HepG2 (cell line): Measurements from ENCODE around the gene CNNM2. TPM values are rescaled to one million over a fixed set of nuclear protein-coding genes. Genes with fewer than 3 reads are reported as not detected.

Experiments used
- AGO1 ChIP-seq: fragments of 200-400 bp; formaldehyde crosslinking; IDR thresholded peaks from 2 replicates; pipeline ENCODE4 v1.6.1; 2017; ENCODE audit warnings: mild to moderate bottlenecking, low read depth, low read length, moderate library complexity; ENCODE audit not compliant: poor library complexity, severe bottlenecking
- ARNTL ChIP-seq: sonication (generic); formaldehyde crosslinking; IDR thresholded peaks from 2 replicates; pipeline ENCODE4 v1.4.0; 2020; ENCODE audit warnings: mild to moderate bottlenecking, missing genetic modification reagents
- CENPT ChIP-seq: sonication (generic); formaldehyde crosslinking; IDR thresholded peaks from 2 replicates; pipeline ENCODE4 v1.8.0; 2022; ENCODE audit warnings: low read depth, mild to moderate bottlenecking, moderate library complexity, missing genetic modification reagents
- DMAP1 ChIP-seq: IDR thresholded peaks from 2 replicates; pipeline ENCODE4 v1.6.1; 2016
- ELF1 ChIP-seq: sonication (generic); formaldehyde crosslinking; IDR thresholded peaks from 2 replicates; pipeline ENCODE4 v1.4.0; 2020; ENCODE audit warnings: missing genetic modification reagents
- HNF4A ChIP-seq: sonication (generic); formaldehyde crosslinking; IDR thresholded peaks from 2 replicates; pipeline ENCODE4 v1.4.0; 2020; ENCODE audit warnings: missing genetic modification reagents
- HOXA3 ChIP-seq: sonication (generic); formaldehyde crosslinking; IDR thresholded peaks from 2 replicates; pipeline ENCODE4 v1.5.0; 2020; ENCODE audit warnings: missing genetic modification reagents
- JUN ChIP-seq: sonication (generic); formaldehyde crosslinking; IDR thresholded peaks from 2 replicates; pipeline ENCODE4 v1.4.0; 2020; ENCODE audit warnings: mild to moderate bottlenecking, missing genetic modification reagents
- KDM1A ChIP-seq: IDR thresholded peaks from 2 replicates; pipeline ENCODE4 v1.6.1; 2016; ENCODE audit warnings: missing compliant biosample characterization
- PHF8 ChIP-seq: sonication (generic); formaldehyde crosslinking; IDR thresholded peaks from 2 replicates; pipeline ENCODE4 v1.5.0; 2020; ENCODE audit warnings: missing genetic modification reagents
- RFX3 ChIP-seq: IDR thresholded peaks from 2 replicates; pipeline ENCODE4 v1.6.1; 2016; ENCODE audit warnings: missing biosample characterization, missing genetic modification reagents
- SNAPC2 ChIP-seq: sonication (generic); formaldehyde crosslinking; IDR thresholded peaks from 2 replicates; pipeline ENCODE4 v1.8.1; 2022; ENCODE audit warnings: mild to moderate bottlenecking, missing genetic modification reagents
- U2AF1 ChIP-seq: fragments of 200-400 bp; formaldehyde crosslinking; optimal IDR thresholded peaks from 2 replicates; pipeline ENCODE3; 2017; ENCODE audit warnings: mild to moderate bottlenecking, low read depth, low read length
- YEATS2 ChIP-seq: sonication (generic); formaldehyde crosslinking; IDR thresholded peaks from 2 replicates; pipeline ENCODE4 v1.4.0; 2020; ENCODE audit warnings: missing genetic modification reagents, borderline replicate concordance
- ZFP1 ChIP-seq: IDR thresholded peaks from 2 replicates; pipeline ENCODE4 v1.6.1; 2016
- ZFP62 ChIP-seq: sonication (generic); formaldehyde crosslinking; IDR thresholded peaks from 2 replicates; pipeline ENCODE4 v1.4.0; 2020; ENCODE audit warnings: missing genetic modification reagents
- ZNF138 ChIP-seq: sonication (generic); formaldehyde crosslinking; IDR thresholded peaks from 2 replicates; pipeline ENCODE4 v1.5.0; 2020; ENCODE audit warnings: mild to moderate bottlenecking, low read depth, missing genetic modification reagents
- ZNF256 ChIP-seq: sonication (generic); formaldehyde crosslinking; conservative IDR thresholded peaks from 2 replicates; pipeline ENCODE4 v1.4.0; 2020; ENCODE audit warnings: missing genetic modification reagents
- ZNF296 ChIP-seq: sonication (generic); formaldehyde crosslinking; conservative IDR thresholded peaks from 2 replicates; pipeline ENCODE4 v1.5.0; 2020; ENCODE audit warnings: mild to moderate bottlenecking, missing genetic modification reagents
- ZNF354B ChIP-seq: sonication (generic); formaldehyde crosslinking; IDR thresholded peaks from 2 replicates; pipeline ENCODE4 v1.8.0; 2022; ENCODE audit warnings: mild to moderate bottlenecking, missing genetic modification reagents
- ZNF569 ChIP-seq: sonication (generic); formaldehyde crosslinking; IDR thresholded peaks from 2 replicates; pipeline ENCODE4 v1.5.0; 2020; ENCODE audit warnings: mild to moderate bottlenecking, missing genetic modification reagents, moderate library complexity, borderline replicate concordance
- ZNF615 ChIP-seq: sonication (generic); formaldehyde crosslinking; IDR thresholded peaks from 2 replicates; pipeline ENCODE4 v1.5.0; 2020; ENCODE audit warnings: mild to moderate bottlenecking, missing genetic modification reagents, borderline replicate concordance
- polyA plus RNA-seq, 8 experiments: library from polyadenylated mRNA; depleted of rRNA in 3 of 8; stranded (reverse) in 7 of 8; unstranded in 1 of 8; fragments of >200 nt; fragmentation: Illumina TruSeq in 4 of 8; extraction: Trizol in 4 of 8; gene quantifications; 2 replicates each; pipeline versions ENCODE4 v1.2.1 to v1.2.3, GENCODE V29; 2011 to 2016; ENCODE audit warnings: low read depth in 4 of 8, missing spikeins in 1 of 8, mixed read lengths in 1 of 8; ENCODE audit not compliant: insufficient read depth in 1 of 8
- total RNA-seq, 5 experiments: library from RNA; depleted of rRNA; stranded (reverse); fragments of >200 nt; fragmentation: Illumina TruSeq; extraction: Trizol; gene quantifications; 2 replicates each; pipeline ENCODE4 v1.2.3, GENCODE V29; 2016; ENCODE audit warnings: low read depth in 1 of 5
- TF ChIP-seq, protein P1 (sequence below): sonication (generic); formaldehyde crosslinking; IDR thresholded peaks from 2 replicates; pipeline ENCODE4 v1.4.0; 2020; ENCODE audit warnings: missing genetic modification reagents, borderline replicate concordance
- TF ChIP-seq, protein P2 (sequence below): sonication (generic); formaldehyde crosslinking; IDR thresholded peaks from 2 replicates; pipeline ENCODE4 v1.4.0; 2020; ENCODE audit warnings: missing genetic modification reagents
- TF ChIP-seq, protein P3 (sequence below): sonication (generic); formaldehyde crosslinking; IDR thresholded peaks from 2 replicates; pipeline ENCODE4 v1.5.0; 2020; ENCODE audit warnings: mild to moderate bottlenecking, missing genetic modification reagents
- TF ChIP-seq, protein P4 (sequence below): fragments of 450-650 bp; IDR thresholded peaks from 2 replicates; pipeline ENCODE4 v1.6.1; 2017

The CNNM2 gene
- total and polyA plus RNA-seq, 2 of the 13 experiments (the other 11 are each of a cell fraction or from before 2014, with no cell fraction given): 7.1 to 9.0 TPM

DNA sequence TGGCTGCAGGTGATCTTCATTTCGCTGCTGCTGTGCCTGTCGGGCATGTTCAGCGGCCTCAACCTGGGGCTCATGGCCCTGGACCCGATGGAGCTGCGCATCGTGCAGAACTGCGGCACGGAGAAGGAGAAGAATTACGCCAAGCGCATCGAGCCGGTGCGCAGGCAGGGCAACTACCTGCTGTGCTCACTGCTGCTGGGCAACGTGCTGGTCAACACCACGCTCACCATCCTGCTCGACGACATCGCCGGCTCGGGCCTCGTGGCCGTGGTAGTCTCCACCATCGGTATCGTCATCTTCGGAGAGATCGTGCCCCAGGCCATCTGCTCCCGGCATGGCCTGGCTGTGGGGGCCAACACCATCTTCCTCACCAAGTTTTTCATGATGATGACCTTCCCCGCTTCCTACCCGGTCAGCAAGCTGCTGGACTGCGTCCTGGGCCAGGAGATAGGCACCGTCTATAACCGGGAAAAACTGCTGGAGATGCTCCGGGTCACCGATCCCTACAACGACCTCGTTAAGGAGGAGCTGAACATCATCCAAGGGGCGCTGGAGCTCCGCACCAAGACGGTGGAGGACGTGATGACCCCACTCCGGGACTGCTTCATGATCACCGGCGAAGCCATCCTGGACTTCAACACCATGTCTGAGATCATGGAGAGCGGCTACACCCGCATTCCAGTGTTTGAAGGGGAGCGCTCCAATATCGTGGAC is 1.3 kb downstream of the CNNM2 start (continued):
- TF ChIP-seq ZFP1 (no peak), AGO1 (no peak), RFX3 (no peak), DMAP1 (CRISPR knock-in tag) (no peak; the same call in 1 of the 2 replicates), HOXA3 (peak; percentile 58; the same call in 1 of the 2 replicates), U2AF1 (no peak), ZFP62 (no peak), ZNF569 (CRISPR knock-in tag) (no peak), JUN (CRISPR knock-in tag) (0 out of 2 replicates have a peak, but pooled peaks have one; percentile 2), CENPT (0 out of 2 replicates have a peak, but pooled peaks have one; percentile 37), ZNF138 (no peak), ELF1 (CRISPR knock-in tag) (no peak), ZNF256 (CRISPR knock-in tag) (no peak), SNAPC2 (CRISPR knock-in tag) (no peak), PHF8 (CRISPR knock-in tag) (peak; percentile 59; the same call in 1 of the 2 replicates), ZNF296 (CRISPR knock-in tag) (no peak), KDM1A (CRISPR knock-in tag) (no peak), YEATS2 (CRISPR knock-in tag) (no peak), ZNF354B (CRISPR knock-in tag) (no peak), HNF4A (0 out of 2 replicates have a peak, but pooled peaks have one; percentile 18), ARNTL (no peak), ZNF615 (CRISPR knock-in tag) (no peak)
- TF ChIP-seq, protein P1, sequence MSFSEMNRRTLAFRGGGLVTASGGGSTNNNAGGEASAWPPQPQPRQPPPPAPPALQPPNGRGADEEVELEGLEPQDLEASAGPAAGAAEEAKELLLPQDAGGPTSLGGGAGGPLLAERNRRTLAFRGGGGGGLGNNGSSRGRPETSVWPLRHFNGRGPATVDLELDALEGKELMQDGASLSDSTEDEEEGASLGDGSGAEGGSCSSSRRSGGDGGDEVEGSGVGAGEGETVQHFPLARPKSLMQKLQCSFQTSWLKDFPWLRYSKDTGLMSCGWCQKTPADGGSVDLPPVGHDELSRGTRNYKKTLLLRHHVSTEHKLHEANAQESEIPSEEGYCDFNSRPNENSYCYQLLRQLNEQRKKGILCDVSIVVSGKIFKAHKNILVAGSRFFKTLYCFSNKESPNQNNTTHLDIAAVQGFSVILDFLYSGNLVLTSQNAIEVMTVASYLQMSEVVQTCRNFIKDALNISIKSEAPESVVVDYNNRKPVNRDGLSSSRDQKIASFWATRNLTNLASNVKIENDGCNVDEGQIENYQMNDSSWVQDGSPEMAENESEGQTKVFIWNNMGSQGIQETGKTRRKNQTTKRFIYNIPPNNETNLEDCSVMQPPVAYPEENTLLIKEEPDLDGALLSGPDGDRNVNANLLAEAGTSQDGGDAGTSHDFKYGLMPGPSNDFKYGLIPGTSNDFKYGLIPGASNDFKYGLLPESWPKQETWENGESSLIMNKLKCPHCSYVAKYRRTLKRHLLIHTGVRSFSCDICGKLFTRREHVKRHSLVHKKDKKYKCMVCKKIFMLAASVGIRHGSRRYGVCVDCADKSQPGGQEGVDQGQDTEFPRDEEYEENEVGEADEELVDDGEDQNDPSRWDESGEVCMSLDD (CRISPR knock-in tag): no peak
- TF ChIP-seq, protein P2, sequence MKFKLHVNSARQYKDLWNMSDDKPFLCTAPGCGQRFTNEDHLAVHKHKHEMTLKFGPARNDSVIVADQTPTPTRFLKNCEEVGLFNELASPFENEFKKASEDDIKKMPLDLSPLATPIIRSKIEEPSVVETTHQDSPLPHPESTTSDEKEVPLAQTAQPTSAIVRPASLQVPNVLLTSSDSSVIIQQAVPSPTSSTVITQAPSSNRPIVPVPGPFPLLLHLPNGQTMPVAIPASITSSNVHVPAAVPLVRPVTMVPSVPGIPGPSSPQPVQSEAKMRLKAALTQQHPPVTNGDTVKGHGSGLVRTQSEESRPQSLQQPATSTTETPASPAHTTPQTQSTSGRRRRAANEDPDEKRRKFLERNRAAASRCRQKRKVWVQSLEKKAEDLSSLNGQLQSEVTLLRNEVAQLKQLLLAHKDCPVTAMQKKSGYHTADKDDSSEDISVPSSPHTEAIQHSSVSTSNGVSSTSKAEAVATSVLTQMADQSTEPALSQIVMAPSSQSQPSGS (CRISPR knock-in tag): no peak
- TF ChIP-seq, protein P3, sequence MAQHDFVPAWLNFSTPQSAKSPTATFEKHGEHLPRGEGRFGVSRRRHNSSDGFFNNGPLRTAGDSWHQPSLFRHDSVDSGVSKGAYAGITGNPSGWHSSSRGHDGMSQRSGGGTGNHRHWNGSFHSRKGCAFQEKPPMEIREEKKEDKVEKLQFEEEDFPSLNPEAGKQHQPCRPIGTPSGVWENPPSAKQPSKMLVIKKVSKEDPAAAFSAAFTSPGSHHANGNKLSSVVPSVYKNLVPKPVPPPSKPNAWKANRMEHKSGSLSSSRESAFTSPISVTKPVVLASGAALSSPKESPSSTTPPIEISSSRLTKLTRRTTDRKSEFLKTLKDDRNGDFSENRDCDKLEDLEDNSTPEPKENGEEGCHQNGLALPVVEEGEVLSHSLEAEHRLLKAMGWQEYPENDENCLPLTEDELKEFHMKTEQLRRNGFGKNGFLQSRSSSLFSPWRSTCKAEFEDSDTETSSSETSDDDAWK: no peak
- TF ChIP-seq, protein P4, sequence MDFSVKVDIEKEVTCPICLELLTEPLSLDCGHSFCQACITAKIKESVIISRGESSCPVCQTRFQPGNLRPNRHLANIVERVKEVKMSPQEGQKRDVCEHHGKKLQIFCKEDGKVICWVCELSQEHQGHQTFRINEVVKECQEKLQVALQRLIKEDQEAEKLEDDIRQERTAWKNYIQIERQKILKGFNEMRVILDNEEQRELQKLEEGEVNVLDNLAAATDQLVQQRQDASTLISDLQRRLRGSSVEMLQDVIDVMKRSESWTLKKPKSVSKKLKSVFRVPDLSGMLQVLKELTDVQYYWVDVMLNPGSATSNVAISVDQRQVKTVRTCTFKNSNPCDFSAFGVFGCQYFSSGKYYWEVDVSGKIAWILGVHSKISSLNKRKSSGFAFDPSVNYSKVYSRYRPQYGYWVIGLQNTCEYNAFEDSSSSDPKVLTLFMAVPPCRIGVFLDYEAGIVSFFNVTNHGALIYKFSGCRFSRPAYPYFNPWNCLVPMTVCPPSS: no peak
